Measurements from ENCODE around the gene ORMDL3.
"Not testable (repeated sequence)": the region's sequence is repeated elsewhere in the genome, so short reads cannot be mapped to it uniquely, and the experiment has no call there.

Gene ORMDL3

GRCh38 chr17:39923836-39924690 is 3.3 kb downstream of the ORMDL3 start:
- no peak for DNase-seq (ENCODE audit: low read depth)

GRCh38 chr17:39923230-39923629 is 4.2 kb downstream of the ORMDL3 start:
- DNase-seq (ENCODE audit: low read depth), result no peak

DNA sequence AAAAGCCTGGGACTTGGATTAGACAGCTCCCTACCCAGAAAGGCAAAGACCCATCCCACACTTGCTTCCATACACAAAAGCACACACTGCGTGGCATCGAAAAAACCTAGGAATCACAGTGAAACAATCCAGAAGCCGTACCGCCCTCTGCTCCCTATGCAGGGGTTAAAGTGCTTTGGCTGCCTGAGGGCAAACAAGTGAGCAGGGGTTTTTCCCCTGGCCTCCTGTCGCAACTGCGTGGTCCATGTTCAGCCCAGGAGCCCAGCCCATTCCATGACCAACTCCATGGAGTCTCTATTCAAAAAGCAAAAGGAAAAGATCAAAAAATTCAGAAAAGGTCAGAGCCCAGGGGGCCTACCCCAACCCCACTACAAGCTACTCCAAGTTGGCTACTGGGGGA is 5.4 kb downstream of the ORMDL3 start:
- DNase-seq (ENCODE audit: low read depth), result no peak

DNA sequence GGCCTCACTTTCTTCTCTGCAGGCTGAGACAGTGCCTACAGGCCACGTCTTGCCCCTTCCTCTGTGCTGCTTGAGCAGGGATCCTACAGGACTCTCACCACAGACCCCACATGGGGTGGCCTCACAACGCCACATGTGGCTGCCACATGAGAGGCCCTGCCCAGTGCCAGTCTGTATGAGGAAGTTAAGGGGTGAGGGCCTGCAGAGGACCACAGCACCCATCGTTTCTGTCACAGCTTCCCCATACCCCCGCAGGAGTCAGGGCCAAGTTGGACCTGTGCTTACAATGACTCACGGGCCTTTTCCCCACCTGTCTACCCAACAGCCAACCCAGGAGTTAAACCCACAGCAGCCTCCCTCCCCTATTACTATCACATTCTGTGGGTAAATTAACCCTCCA is 6.1 kb downstream of the ORMDL3 start:
- no peak for DNase-seq (ENCODE audit: low read depth)

GRCh38 chr17:39920218-39921210 is 6.9 kb downstream of the ORMDL3 start:
- no peak for DNase-seq (ENCODE audit: low read depth)

DNA sequence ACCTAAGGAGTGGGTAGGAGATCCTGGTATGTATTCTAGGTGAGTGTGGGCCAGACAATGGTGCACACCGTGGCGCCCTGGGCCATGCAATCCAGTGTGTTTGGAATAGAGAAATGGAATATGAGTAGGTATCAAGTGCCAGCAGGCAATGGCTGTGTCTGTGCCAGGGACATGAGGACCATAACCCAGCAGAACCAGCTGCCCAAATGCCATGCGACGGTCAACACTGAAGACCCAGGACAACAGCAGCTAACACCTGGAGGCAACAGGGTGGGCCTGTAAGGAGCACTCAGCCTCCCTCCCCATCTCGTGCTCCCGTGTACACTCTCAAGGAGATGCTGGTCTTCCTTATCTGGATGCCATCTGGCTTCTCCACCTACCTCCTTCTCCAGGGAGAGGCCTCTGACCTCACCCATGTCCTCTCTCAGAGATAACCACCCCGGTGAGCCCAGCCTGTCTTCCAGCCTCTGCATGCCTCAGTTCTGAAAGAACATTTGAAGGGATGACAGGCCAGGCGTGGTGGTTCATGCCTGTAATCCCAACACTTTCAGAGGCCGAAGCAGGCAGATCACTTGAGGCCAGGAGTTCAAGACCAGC is 8.2 kb downstream of the ORMDL3 start:
- no peak for DNase-seq (ENCODE audit: low read depth)

GRCh38 chr17:39916918-39917317 is 10.5 kb downstream of the ORMDL3 start:
- DNase-seq (ENCODE audit: low read depth), result no peak

DNA sequence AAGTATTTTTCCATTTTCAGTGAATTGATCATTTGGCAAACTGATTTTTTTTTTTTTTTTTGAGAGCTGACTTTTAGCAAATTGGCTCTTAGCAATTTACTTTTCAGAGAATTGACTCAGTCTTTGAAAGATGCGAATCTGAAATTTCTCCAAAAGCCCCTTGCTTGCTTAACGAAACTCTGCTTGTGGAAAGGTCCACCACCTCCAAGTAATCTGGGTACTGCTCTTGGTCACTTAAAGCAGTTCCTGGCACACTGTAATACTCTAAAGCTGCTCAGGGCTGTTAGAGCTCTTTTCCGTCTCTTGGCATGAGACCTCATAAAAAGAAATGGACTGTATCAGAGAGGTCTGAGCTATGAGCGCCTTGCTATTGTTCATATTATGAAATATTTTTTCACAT is 11.8 kb downstream of the ORMDL3 start:
- DNase-seq (ENCODE audit: low read depth), result no peak

DNA sequence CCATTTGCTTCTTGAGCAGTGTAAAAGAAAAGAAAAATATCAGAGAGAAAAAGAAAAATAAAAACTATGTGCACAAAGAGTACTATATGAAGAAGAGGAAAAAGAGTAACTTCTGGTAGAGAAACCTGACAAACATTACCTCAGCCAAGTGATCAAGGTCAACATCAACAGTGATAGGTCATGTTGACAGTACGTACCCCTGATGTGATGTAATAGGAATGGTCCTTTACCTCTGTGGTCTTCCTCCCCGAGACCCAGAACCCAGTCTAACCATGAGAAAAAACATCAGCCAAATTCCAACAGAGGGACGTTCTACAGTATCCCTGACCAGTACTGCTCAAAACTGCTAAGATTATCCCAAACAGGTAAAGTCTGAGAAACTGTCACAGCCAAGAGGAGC is 13.4 kb downstream of the ORMDL3 start:
- DNase-seq (ENCODE audit: low read depth), result no peak

DNA sequence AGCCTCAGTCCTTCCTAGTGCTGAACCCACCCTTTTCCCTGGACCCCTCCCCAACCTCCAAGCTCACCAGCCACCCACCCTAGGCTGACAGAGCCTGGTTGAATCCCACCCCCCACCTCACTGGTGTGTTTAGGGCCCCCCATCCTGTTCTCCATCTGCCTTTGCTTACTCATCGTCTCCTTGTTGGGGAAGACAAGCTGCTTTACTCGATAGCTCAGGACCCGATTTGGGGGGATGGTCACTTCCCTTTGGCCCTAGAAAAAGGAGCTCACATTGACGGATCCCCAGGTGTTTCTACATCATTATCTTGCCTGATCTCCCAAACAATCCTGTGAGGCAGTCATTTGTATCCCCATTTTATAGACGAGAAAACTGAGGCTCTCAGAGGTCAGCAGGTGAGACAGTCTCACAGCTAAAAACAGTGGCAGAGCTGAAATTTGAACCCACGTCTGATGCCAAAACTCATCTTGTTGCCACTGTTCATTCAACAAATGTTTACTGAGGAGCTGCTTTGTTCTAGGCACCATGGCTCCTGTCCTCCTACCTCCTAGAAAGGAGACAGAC is 18.5 kb downstream of the ORMDL3 start:
- DNase-seq (ENCODE audit: low read depth), result no peak

- DNase-seq (ENCODE audit: low read depth), result no peak
Measured at GRCh38 chr17:39904990-39905288, 22.5 kb downstream of the ORMDL3 start.

DNA sequence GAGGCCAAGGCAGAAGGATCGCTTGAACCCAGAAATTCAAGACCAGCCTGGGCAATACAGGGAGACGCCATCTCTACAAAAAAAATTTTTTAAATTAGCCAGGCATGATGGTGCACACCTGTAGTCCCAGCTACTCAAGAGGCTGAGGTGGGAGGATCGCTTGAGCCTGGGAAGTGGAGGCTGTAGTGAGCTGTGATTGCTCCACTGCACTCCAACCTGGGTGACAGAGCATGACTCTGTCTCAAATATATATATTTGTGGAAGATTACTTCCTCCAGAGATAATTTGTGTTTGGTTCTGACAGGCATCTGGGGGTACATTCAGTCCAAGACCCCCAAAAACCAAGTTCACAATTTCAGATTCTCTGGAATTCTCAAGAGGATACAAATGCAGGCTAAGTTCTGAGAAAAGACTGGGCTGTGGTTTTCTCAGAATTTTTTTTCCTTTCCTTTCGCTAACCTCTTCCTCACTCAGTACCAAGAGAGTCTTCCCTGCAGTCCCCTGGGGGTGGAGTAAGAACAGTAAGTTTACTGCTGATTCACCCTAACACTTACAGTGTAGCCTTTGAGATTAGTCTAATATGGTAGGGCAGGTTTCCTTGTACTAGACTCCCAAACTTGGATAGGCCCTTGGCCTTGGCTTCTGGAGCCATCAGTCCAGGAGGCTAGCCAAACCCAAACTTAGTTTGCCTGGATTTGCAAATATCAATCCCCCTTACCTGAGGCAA is 24.1 kb downstream of the ORMDL3 start:
- no peak for DNase-seq (ENCODE audit: low read depth)

DNA sequence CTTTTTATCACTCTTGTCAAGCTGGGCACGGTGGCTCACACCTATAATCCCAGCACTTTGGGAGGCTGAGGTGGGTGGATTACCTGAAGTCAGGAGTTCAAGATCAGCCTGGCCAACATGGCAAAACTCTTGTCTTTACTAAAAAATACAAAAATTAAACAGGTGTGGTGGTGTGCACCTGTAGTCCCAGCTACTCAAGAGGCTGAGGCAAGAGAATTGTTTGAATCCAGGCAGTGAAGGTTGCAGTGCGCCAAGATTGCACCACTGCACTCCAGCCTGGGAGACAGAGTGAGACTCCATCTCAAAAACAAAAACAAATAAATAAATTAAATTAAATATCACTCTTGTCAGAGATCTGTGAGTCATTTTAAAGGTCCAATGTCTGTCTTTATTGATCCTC is 25.4 kb downstream of the ORMDL3 start:
- not testable (repeated sequence) for DNase-seq (ENCODE audit: low read depth)

DNA sequence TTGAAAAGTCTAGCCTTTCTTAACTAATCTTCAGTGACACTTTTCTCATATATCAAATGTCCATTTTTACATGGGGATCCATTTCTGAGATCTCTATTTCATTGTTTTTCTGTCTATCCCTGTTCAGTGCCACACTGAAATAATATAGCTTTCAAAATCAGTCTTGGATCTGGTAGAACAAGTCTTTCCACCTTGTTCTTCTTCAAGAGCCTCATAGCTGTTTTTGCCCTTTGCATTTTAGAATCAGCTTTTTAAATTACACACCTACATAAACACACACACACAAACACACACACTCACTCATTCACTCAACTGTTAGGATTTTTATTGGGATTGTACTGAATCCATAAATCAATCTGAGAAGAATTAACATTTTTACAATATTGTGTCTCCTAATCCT is 28.2 kb downstream of the ORMDL3 start:
- DNase-seq (ENCODE audit: low read depth), result no peak

DNA sequence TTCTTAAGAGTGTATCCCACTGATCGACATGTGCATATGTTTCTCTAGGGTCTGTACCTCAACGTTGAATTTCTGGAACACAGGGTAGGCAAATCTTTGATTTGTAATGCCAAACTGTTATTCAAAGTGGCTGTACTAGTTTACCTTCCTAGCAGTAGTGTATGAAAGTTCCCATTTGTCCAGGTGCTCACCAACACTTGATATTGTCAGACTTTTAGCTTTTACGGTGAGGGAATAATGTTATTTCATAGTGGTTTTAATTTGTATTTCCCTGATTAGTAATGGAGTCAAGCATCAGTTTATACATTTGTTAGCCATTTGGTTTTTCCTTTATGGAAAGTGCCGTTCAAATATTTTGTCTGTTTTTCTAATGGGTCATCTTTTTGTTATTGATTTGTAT is 29.3 kb downstream of the ORMDL3 start:
- no peak for DNase-seq (ENCODE audit: low read depth)

DNA sequence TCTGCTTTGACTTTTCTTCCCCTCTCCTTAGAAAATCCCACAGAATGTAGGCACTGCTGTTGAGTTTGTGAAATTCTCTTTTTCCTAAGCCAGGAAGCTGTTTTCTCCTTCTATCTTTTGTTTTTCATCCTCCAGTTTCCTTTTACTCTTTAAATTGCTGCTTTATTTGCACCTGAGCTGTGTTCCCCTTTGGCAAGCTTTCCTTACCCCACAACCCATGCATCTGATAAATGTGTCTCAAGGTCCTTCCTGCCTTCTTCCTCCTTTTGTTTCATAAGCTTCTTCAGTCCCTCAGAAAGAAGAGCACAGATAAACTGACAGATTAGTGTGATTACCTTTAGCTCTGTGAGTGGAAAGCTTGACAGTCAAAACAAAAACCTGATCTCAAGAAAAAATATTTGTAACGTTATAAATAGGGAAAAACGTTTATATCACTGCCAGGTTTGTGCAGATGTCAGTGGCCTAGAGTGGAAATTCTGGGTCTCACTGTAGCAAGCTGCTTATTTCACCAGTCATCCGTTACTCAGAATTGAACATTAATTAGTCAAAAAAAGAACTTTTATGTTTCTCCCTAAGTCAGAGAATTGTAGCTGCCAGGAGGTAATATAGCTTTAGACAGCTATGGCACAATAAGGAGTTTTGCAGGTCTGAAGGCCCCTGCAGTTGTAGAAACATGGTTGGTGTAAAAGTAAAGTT is 32.6 kb downstream of the ORMDL3 start:
- no peak for DNase-seq (ENCODE audit: low read depth)

GRCh38 chr17:39889200-39889599 is 38.2 kb downstream of the ORMDL3 start:
- no peak for DNase-seq (ENCODE audit: low read depth)

- no peak for DNase-seq (ENCODE audit: low read depth)
Measured at GRCh38 chr17:39887078-39887477, 40.3 kb downstream of the ORMDL3 start.

GRCh38 chr17:39886102-39886501 is 41.3 kb downstream of the ORMDL3 start:
- not testable (repeated sequence) for DNase-seq (ENCODE audit: low read depth)

DNA sequence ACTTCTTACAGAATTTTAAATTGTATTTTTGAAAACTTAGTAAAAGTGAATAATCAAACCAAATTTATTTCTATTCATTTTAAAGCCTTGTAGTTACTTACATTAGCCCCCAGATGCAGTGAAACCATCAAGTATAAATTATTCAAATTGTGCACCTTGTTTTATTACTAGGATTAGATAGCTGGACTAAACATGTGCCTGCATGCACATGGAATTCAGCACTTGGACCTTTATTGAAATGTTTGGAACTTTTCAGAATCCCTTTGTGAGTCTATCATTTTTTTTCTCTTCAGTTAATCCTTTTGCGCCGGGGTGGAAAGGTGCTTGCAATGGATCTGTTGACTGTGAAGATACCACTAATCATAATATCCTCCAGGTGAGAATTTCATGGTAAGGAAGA is 54.6 kb downstream of the ORMDL3 start:
- DNase-seq (ENCODE audit: low read depth), result no peak

- DNase-seq (ENCODE audit: low read depth), result no peak
Measured at GRCh38 chr17:39871801-39872200, 55.6 kb downstream of the ORMDL3 start.
